Left hindlimb (tissue), 1 donor: Measurements from ENCODE around the gene CCDC38.
"Not testable (repeated sequence)": the region's sequence is repeated elsewhere in the genome, so short reads cannot be mapped to it uniquely, and the experiment has no call there.

Experiments used
- DNase-seq: peaks from one replicate; pipeline ENCODE4 v3.0.0-alpha.2; 2018

CCDC38 gene

GRCh38 chr12:95881331-95881955 is 61.0 kb downstream of the CCDC38 start:
- no peak for DNase-seq

GRCh38 chr12:95880895-95881294 is 61.5 kb downstream of the CCDC38 start:
- DNase-seq: no peak

GRCh38 chr12:95877622-95878021 is 64.8 kb downstream of the CCDC38 start:
- DNase-seq: no peak

DNA sequence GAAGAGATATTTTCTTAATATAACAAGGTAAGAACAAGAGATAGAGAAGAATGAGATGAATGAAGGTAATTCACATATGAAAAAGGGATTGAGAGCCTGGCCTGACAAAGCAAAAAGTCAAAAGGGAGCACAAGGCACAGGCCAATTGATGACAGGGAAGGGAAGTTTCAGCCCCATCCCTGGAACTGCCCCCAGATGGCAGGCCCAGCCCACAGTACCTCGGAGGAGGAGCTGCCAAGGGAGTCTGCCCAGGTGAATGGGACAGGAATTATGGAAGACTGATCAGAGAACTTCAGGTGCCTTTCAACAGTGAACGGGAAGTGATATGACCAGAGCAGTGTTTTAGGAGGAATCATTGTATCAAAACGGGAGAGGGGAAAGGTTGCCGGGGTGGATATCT is 68.0 kb downstream of the CCDC38 start:
- DNase-seq: no peak

GRCh38 chr12:95870897-95871296 is 71.5 kb downstream of the CCDC38 start:
- no peak for DNase-seq

DNA sequence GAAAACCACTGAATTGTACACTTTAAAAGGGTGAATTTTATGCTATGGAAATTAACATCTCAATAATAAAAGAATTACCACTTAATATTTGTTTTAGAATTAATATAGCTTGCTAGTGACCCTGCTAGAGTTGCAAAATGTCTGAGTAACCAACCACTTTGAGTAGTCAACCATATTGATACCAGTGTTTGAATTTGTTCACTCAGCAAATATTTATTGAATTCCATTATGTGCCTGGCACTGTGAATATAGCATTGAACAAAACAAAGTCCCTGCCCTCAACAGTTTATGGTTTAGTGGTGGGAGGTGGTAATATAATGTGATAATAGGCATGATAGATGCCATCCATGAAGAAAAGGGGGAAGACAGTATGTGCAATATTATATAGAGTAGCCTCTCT is 79.1 kb downstream of the CCDC38 start:
- no peak for DNase-seq

DNA sequence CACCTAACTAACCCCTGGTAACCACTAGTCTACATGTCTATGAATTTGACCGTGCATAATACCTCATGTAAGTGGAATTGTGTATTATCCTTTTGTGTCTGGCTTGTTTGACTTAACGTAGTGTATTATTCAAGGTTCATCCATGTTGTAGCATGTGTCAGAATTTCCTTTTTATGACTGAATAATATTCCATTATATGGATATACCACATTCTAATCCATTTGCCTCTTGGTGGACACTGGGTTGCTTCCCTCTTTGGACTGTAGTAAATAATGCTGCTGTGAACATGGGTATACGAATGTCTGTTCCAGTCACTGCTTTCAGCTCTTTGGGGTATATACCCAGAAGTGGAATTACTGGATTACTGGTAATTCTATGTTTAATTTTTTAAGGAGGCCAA is 80.4 kb downstream of the CCDC38 start:
- DNase-seq: no peak

- no peak for DNase-seq
Measured at GRCh38 chr12:95859947-95860850, 82.2 kb downstream of the CCDC38 start.

GRCh38 chr12:95859344-95859816 is 83.0 kb downstream of the CCDC38 start:
- no peak for DNase-seq

- peak; percentile 96 for DNase-seq
Measured at GRCh38 chr12:95858451-95859343, 83.7 kb downstream of the CCDC38 start, which contains the start of gene SNRPF. TSS of gene SNRPF (plus strand) at chr12:95858952. CDS start at chr12:95859074, 122 bp downstream.

- no peak for DNase-seq
Measured at GRCh38 chr12:95857799-95858198, 84.6 kb downstream of the CCDC38 start.

- DNase-seq: no peak
Measured at GRCh38 chr12:95857156-95857555, 85.3 kb downstream of the CCDC38 start.

DNA sequence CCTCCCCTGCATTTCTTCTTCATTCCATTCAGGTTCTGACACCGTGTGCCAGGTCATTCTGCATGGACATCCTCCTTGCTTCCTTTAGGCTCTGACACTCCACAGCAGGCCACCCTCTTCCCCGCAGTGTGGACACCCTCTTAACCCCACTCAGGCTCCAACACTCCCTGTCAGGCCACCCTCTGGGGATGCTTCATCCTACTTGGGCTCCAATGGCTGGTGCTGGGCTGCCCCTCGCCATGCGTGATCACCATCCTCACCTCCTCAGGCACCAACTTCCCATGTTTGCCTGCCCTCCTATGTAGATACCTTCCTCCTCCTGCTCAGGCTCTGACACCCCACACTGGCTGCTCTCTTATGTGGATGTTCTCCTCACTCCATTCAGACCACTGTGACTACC is 90.3 kb downstream of the CCDC38 start:
- no peak for DNase-seq

DNA sequence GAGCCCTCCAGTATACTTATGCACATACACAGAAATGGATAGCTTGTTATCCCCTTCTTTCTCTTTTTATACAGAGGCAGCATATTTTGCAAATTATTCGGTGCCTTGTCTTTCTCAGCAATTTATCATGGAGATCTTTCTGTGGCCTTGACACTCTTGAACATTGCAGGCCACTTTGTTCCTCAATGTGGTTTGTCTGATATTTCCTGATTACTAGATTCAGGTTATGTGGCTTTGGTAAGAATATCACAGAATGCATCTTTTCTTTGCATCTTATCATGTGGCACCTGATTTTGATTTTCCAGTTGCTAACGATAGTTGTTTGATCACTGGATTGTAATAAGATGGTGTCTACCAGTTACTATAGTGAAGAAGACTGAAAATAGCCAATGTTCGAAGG is 90.8 kb downstream of the CCDC38 start:
- no peak for DNase-seq

- no peak for DNase-seq
Measured at GRCh38 chr12:95848575-95849388, 93.6 kb downstream of the CCDC38 start.

DNA sequence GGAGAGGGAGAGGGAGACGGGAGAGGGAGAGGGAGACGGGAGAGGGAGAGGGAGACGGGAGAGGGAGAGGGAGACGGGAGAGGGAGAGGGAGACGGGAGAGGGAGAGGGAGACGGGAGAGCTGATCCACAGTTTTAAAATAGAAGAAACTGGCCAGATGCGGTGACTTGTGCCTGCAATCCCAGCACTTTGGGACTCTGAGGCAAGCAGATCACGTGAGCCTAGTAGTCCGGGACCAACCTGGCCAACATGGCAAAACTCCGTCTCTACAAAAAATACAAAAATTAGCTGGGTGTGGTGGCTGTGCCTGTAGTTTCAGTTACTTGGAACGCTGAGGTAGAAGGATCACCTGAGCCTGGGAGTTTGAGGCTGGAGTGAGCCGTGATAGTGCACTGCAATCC is 100.0 kb downstream of the CCDC38 start:
- DNase-seq: not testable (repeated sequence)

DNA sequence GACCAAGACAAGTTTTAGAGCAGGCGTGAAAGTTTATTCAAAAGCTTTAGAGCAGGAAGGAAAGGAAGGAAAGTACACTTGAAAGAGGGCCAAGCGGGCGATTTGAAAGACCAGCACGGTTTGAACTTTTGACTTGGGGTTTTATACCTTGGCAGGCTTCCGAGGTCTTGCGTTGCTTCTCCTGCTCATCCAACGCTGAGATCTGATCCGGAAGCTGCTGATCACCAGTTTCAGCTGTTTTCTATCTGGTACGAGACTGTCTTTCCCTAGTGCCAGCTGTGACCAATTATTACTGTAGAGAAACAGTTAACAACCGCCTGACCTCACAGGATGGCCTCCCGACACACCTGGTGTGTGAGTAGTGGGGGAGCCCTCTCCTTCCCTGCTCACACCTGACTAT is 104.3 kb downstream of the CCDC38 start:
- DNase-seq: no peak

DNA sequence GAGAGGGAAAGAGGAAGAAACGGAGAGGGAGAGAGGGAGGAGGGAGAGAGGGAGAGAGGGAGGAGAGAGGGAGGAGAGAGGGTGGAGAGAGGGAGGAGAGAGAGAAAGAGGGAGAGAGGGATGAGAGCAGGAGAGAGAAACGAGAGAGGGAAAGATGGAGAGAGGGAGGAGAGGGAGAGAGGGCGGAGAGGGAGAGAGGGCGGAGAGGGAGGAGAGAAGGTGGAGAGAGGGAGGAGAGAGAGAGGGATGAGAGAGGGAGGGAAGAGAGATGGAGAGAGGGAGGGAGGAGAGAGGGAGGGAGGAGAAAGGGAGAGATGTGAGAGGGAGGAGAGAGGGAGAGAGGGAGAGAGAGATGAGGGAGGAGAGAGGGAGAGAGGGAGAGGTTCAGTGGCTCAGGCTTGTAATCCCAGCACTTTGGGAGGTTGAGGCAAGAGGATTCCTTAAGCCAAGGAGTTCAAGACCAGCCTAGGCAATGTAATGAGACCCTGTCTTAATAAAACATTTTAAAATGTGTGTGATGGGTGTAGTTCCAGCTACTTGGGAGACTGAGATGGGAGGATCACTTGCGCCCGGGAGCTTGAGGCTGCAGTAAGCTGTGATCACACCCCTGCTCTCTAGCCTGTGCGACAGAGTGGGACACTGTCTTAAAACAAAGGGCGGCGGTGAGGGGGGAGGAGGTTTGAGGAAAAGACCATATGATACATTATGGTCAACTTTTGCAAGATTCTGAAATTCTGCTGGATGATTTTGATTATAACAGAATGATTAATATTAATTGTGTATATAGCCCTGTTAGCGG is 105.0 kb downstream of the CCDC38 start:
- DNase-seq: no peak

GRCh38 chr12:95836630-95837239 is 105.7 kb downstream of the CCDC38 start:
- DNase-seq: no peak

DNA sequence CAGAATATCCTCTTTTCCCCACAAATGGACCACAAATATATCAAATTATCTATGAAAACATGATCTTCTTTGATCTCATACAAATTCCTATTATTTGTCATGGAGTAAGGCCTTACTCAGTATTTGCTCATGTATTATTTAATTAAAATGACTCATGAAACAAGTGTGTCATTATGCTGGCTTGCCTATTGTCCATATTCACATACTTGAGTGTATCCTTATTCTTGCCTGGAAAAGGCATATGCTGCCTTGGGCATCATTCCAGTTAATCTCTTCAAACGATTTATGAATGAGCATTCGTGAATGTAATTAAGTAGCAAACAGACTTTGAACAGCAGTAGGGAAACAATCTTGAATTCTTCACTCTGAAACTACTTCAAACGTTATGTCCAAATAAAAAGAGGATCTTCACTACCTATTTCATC is 106.2 kb downstream of the CCDC38 start:
- no peak for DNase-seq

GRCh38 chr12:95834572-95834971 is 107.8 kb downstream of the CCDC38 start:
- DNase-seq: no peak
